Endothelial cell of umbilical vein (primary cell): ENCODE measurements around the gene RASIP1. TPM values are rescaled to one million over a fixed set of nuclear protein-coding genes. Genes with fewer than 3 reads are reported as not detected.

Experiments
- BruUV-seq: library from RNA; stranded (reverse); fragments of 400-500 nt; replicated peaks from 2 replicates; lab custom pipeline; 2021; lab: Mats Ljungman, UMichigan
- CTCF ChIA-PET: fragments of 300-600, 350-600 bp; sonication (Branson Sonifier 250); formaldehyde crosslinking; loops from one replicate; lab custom pipeline; 2021; ENCODE audit warnings: antibody characterized with exemption, inconsistent platforms; lab: Charles Lee
- POLR2A ChIA-PET: fragments of 300-600, 350-600 bp; sonication (Branson Sonifier 250); formaldehyde crosslinking; loops from one replicate; lab custom pipeline; 2021; ENCODE audit warnings: antibody characterized with exemption, inconsistent platforms; lab: Charles Lee
- DNase-seq: peaks from one replicate; pipeline ENCODE4 v3.0.0-alpha.2; 2011; ENCODE audit warnings: low read depth, low spot score
- FAIRE-seq: peaks from 2 replicates; lab custom pipeline; 2011; peaks lifted over from hg19 to GRCh38; lab: Jason Lieb, UNC
- H2AFZ ChIP-seq: 2 replicates; pipeline ENCODE4 v1.6.0; 2012; ENCODE audit warnings: low read depth, low read length, control low read depth, inconsistent platforms
- H3K27ac ChIP-seq: 2 replicates; pipeline ENCODE4 v1.5.1; 2011; ENCODE audit warnings: low read depth, mild to moderate bottlenecking, control low read depth, low read length, moderate library complexity; ENCODE audit not compliant: insufficient read depth
- H3K27me3 ChIP-seq, 2 experiments: 2 replicates each; pipeline versions ENCODE4 v1.6.0 to v1.6.1; 2011; ENCODE audit warnings: low read length in 2 of 2, mixed read lengths in 1 of 2; ENCODE audit not compliant: control insufficient read depth in 2 of 2, insufficient read depth in 2 of 2
- H3K36me3 ChIP-seq, 2 experiments: 2 replicates in 1 of 2; 3 replicates in 1 of 2; pipeline ENCODE4 v1.5.1; 2011; ENCODE audit warnings: low read length in 2 of 2, mild to moderate bottlenecking in 1 of 2, moderate library complexity in 1 of 2; ENCODE audit not compliant: control insufficient read depth in 2 of 2, insufficient read depth in 2 of 2; ENCODE audit errors: extremely low read depth in 1 of 2
- H3K4me1 ChIP-seq: 3 replicates; pipeline ENCODE4 v1.5.1; 2011; ENCODE audit warnings: mild to moderate bottlenecking, low read length; ENCODE audit not compliant: control insufficient read depth, insufficient read depth; ENCODE audit errors: extremely low read depth
- H3K4me2 ChIP-seq: 2 replicates; pipeline ENCODE4 v1.6.1; 2011; ENCODE audit warnings: low read length, control low read depth, mixed read lengths; ENCODE audit not compliant: insufficient read depth
- H3K4me3 ChIP-seq, 3 experiments: fragments of 200-600 bp in 1 of 3; sonication (generic), shearing (Covaris generic) in 1 of 3; replicated peaks in 1 of 3; 2 replicates each; pipeline ENCODE4 v1.5.1; 2011 to 2016; ENCODE audit warnings: control low read depth in 3 of 3, low read length in 3 of 3, mild to moderate bottlenecking in 2 of 3, inconsistent platforms in 1 of 3, low read depth in 1 of 3, moderate library complexity in 1 of 3; ENCODE audit not compliant: insufficient read depth in 1 of 3
- H3K79me2 ChIP-seq: 2 replicates; pipeline ENCODE4 v1.6.0; 2012; ENCODE audit warnings: low read length, inconsistent platforms; ENCODE audit not compliant: control insufficient read depth, insufficient read depth
- H3K9ac ChIP-seq: replicated peaks from 2 replicates; pipeline ENCODE3; 2011; ENCODE audit warnings: low read length, control low read depth; ENCODE audit not compliant: insufficient read depth; ENCODE audit errors: extremely low read depth
- H3K9me1 ChIP-seq: replicated peaks from 3 replicates; pipeline ENCODE4 v1.6.0; 2011; ENCODE audit warnings: mild to moderate bottlenecking, low read length; ENCODE audit not compliant: control insufficient read depth, insufficient read depth; ENCODE audit errors: extremely low read depth
- H3K9me3 ChIP-seq: replicated peaks from 2 replicates; pipeline ENCODE4 v1.5.1; 2012; ENCODE audit warnings: low read length, inconsistent platforms; ENCODE audit not compliant: control insufficient read depth, insufficient read depth
- H4K20me1 ChIP-seq: replicated peaks from 2 replicates; pipeline ENCODE3; 2011; ENCODE audit warnings: mild to moderate bottlenecking, low read length; ENCODE audit not compliant: control insufficient read depth, insufficient read depth; ENCODE audit errors: extremely low read depth
- CTCF ChIP-seq, 2 donors: IDR thresholded peaks; 1 replicate in 1 of 2; 2 replicates in 1 of 2; pipeline ENCODE4 v1.5.1; 2011; ENCODE audit warnings: low read length in 2 of 2, mild to moderate bottlenecking in 2 of 2, moderate library complexity in 2 of 2, control low read depth in 1 of 2, inconsistent platforms in 1 of 2, low read depth in 1 of 2; ENCODE audit not compliant: insufficient read depth in 1 of 2; ENCODE audit errors: extremely low read depth in 1 of 2
- EZH2 ChIP-seq: IDR thresholded peaks from 2 replicates; pipeline ENCODE4 v1.6.1; 2012; ENCODE audit warnings: borderline replicate concordance, low read depth, mild to moderate bottlenecking, moderate library complexity, low read length, inconsistent platforms; ENCODE audit not compliant: severe bottlenecking
- FOS ChIP-seq: IDR thresholded peaks from 2 replicates; pipeline ENCODE4 v1.6.1; 2011; ENCODE audit warnings: mild to moderate bottlenecking, low read length, moderate library complexity, borderline replicate concordance; ENCODE audit not compliant: insufficient read depth
- GATA2 ChIP-seq: IDR thresholded peaks from 2 replicates; pipeline ENCODE4 v1.7.0; 2011; ENCODE audit warnings: low read depth, mild to moderate bottlenecking, moderate library complexity, mixed read lengths, low read length; ENCODE audit not compliant: insufficient read length, insufficient read depth
- JUN ChIP-seq: IDR thresholded peaks from 2 replicates; pipeline ENCODE4 v1.6.1; 2011; ENCODE audit warnings: borderline replicate concordance, low read depth; ENCODE audit not compliant: insufficient read length, insufficient read depth
- MYC ChIP-seq: IDR thresholded peaks from one replicate; pipeline ENCODE4 v1.6.1; 2011; ENCODE audit warnings: mild to moderate bottlenecking, low read depth, low read length
- POLR2A ChIP-seq: IDR thresholded peaks from 2 replicates; pipeline ENCODE4 v1.6.1; 2012; ENCODE audit warnings: low read depth, mild to moderate bottlenecking, control low read depth, low read length
- POLR2AphosphoS5 ChIP-seq: IDR thresholded peaks from 2 replicates; pipeline ENCODE4 v1.6.1; 2012; ENCODE audit warnings: low read depth, mild to moderate bottlenecking, control low read depth, low read length, moderate library complexity; ENCODE audit not compliant: insufficient read depth
- dilution Hi-C: fragments of 300-500 bp; cut with MboI; formaldehyde crosslinking; loops from one replicate; pipeline ENCODE4 v1.15.0; 2019; ENCODE audit warnings: low sequenced_read_pairs; ENCODE audit not compliant: extremely low pct_ligation_motif_present
- intact Hi-C: fragments of 100-400 bp; cut with micrococcal nuclease; formaldehyde crosslinking; loops from one replicate; pipeline ENCODE4 v1.10.0; 2022
- polyA plus RNA-seq, 4 experiments: library from polyadenylated mRNA; depleted of rRNA in 3 of 4; stranded (reverse) in 3 of 4; unstranded in 1 of 4; fragments of >200 nt; gene quantifications; 2 replicates each; pipeline versions ENCODE4 v1.2.1 to v1.2.3, GENCODE V29; 2011 to 2012; ENCODE audit warnings: missing spikeins in 1 of 4
- total RNA-seq: library from RNA; stranded (reverse); gene quantifications from 2 replicates; pipeline ENCODE4 v1.2.3, GENCODE V29; 2021
- TF ChIP-seq, protein P1 (sequence below): IDR thresholded peaks from 2 replicates; pipeline ENCODE4 v1.6.1; 2011; ENCODE audit not compliant: insufficient read depth, insufficient read length

RASIP1 gene
- total and polyA plus RNA-seq, 2 donors (not counting 3 experiments of a cell fraction or from before 2014, with no cell fraction given) = 66.2 to 82.1 TPM

GRCh38 chr19:48755084-48755641 is 14.8 kb upstream of the RASIP1 start, which contains the start of gene FGF21:
Gene FGF21 (plus strand): TSS chr19:48755524. CDS start chr19:48756237, 713 bp downstream.
- ChIA-PET POLR2A (no interaction called here), CTCF (interaction anchor here (0.9 kb wide), 1 partner anchor 16 kb away, joined by 5 read pairs; no protein-coding TSS in a partner anchor)
- H3K27me3 ChIP-seq = no peaks in the 10 kb centered on the region
- DNase-seq = no peak
- no peak within 1 kb of the TSS for H3K4me2 ChIP-seq
- H3K9ac ChIP-seq = no peak within 1 kb of the TSS
- no TSS peak for BruUV-seq
- no peaks in the 10 kb centered on the region for H3K9me1 ChIP-seq
- dilution Hi-C loops = no loop called here
- no peak for TF ChIP-seq EZH2
- TF ChIP-seq CTCF (IDR thresholded peaks at IDR 0.05; ENCODE audit: extremely low read depth in 1 of 2, insufficient read depth in 1 of 2, low read depth in 1 of 2, low read length in 2 of 2) = no peak
- TF ChIP-seq MYC = no peak
- no peak for TF ChIP-seq POLR2A
- TF ChIP-seq FOS = no peak
- no peak for TF ChIP-seq POLR2AphosphoS5
- TF ChIP-seq, protein P1, sequence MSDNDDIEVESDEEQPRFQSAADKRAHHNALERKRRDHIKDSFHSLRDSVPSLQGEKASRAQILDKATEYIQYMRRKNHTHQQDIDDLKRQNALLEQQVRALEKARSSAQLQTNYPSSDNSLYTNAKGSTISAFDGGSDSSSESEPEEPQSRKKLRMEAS = no peak
- no peak for TF ChIP-seq GATA2
- TF ChIP-seq JUN = no peak
- no peaks in the 10 kb centered on the region for H4K20me1 ChIP-seq
- peaks cover 11% of the 10 kb centered on the region for H3K4me1 ChIP-seq
- H3K36me3 ChIP-seq = no peaks in the 10 kb centered on the region
- intact Hi-C loops = no loop called here
- no peak within 1 kb of the TSS for H2AFZ ChIP-seq
- H3K9me3 ChIP-seq = no peaks in the 10 kb centered on the region
- H3K27ac ChIP-seq = no peak within 1 kb of the TSS
- peaks cover 16% of the 10 kb centered on the region for H3K79me2 ChIP-seq
- H3K4me3 ChIP-seq = no peak within 1 kb of the TSS
- FAIRE-seq = no peak
